H1 (cell line): ENCODE results near the gene COL2A1. TPM values are rescaled to one million over a fixed set of nuclear protein-coding genes. Genes with fewer than 3 reads are reported as not detected.

Source experiments
- CTCF ChIA-PET: fragments of 300-600 bp; sonication (Branson Sonifier 250); formaldehyde crosslinking; loops from one replicate; lab custom pipeline; 2021; ENCODE audit not compliant: partially characterized antibody; lab: Charles Lee
- POLR2A ChIA-PET: fragments of 300-600 bp; sonication (Branson Sonifier 250); formaldehyde crosslinking; loops from one replicate; lab custom pipeline; 2021; ENCODE audit warnings: inconsistent platforms; ENCODE audit not compliant: partially characterized antibody; lab: Charles Lee
- DNase-seq, 2 experiments: peaks; one replicate each; pipeline versions ENCODE4 v3.0.0 to v3.0.0-alpha.2; 2010 to 2022; ENCODE audit warnings: low spot score in 2 of 2, low read depth in 1 of 2, mixed read lengths in 1 of 2
- FAIRE-seq: peaks from 2 replicates; lab custom pipeline; 2011; peaks lifted over from hg19 to GRCh38; lab: Jason Lieb, UNC
- H2AFZ ChIP-seq: 2 replicates; pipeline ENCODE4 v1.8.1; 2012; ENCODE audit warnings: low read length, inconsistent platforms
- H2AK5ac ChIP-seq: 2 replicates; pipeline ENCODE4 v1.6.1; 2013; ENCODE audit warnings: low read depth, low read length
- H2BK120ac ChIP-seq: replicated peaks from 2 replicates; pipeline ENCODE3; 2013; ENCODE audit warnings: low read depth, low read length, inconsistent platforms
- H2BK12ac ChIP-seq: 2 replicates; pipeline ENCODE4 v1.6.1; 2013; ENCODE audit warnings: low read depth, low read length
- H2BK15ac ChIP-seq: 2 replicates; pipeline ENCODE4 v1.6.1; 2013; ENCODE audit warnings: low read length
- H2BK20ac ChIP-seq: 2 replicates; pipeline ENCODE4 v1.6.1; 2013; ENCODE audit warnings: low read length
- H2BK5ac ChIP-seq: 2 replicates; pipeline ENCODE4 v1.6.1; 2013; ENCODE audit warnings: low read depth, low read length
- H3K14ac ChIP-seq: 2 replicates; pipeline ENCODE4 v1.6.1; 2013; ENCODE audit warnings: inconsistent platforms; ENCODE audit not compliant: insufficient read length
- H3K18ac ChIP-seq: 2 replicates; pipeline ENCODE4 v1.6.1; 2013; ENCODE audit warnings: low read length; ENCODE audit errors: extremely low read depth
- H3K23ac ChIP-seq: 2 replicates; pipeline ENCODE4 v1.6.1; 2013; ENCODE audit warnings: inconsistent platforms; ENCODE audit not compliant: insufficient read length
- H3K23me2 ChIP-seq: 2 replicates; pipeline ENCODE4 v1.6.1; 2013; ENCODE audit warnings: low read depth, low read length
- H3K27ac ChIP-seq: 2 replicates; pipeline ENCODE4 v1.6.1; 2011; ENCODE audit warnings: low read depth, low read length, inconsistent platforms
- H3K27me3 ChIP-seq, 4 experiments: replicated peaks in 1 of 4; 1 replicate in 1 of 4; 2 replicates in 3 of 4; pipeline versions ENCODE4 v1.6.1 to v1.8.1; 2011 to 2013; ENCODE audit warnings: low read length in 3 of 4, mild to moderate bottlenecking in 3 of 4, inconsistent platforms in 2 of 4, mixed read lengths in 2 of 4, moderate library complexity in 1 of 4; ENCODE audit not compliant: control insufficient read depth in 3 of 4, insufficient read depth in 3 of 4; ENCODE audit errors: extremely low read depth in 1 of 4
- H3K36me3 ChIP-seq, 4 experiments: 2 replicates each; pipeline versions ENCODE4 v1.6.1 to v1.8.1; 2011 to 2013; ENCODE audit warnings: mild to moderate bottlenecking in 4 of 4, low read length in 3 of 4, moderate library complexity in 2 of 4, control low read depth in 1 of 4, inconsistent platforms in 1 of 4; ENCODE audit not compliant: insufficient read depth in 4 of 4, control insufficient read depth in 2 of 4
- H3K4ac ChIP-seq: replicated peaks from 2 replicates; pipeline ENCODE3; 2013; ENCODE audit warnings: low read length, low read depth, mixed read lengths, inconsistent platforms; ENCODE audit not compliant: insufficient read length
- H3K4me1 ChIP-seq, 4 experiments: replicated peaks in 1 of 4; 1 replicate in 1 of 4; 2 replicates in 3 of 4; pipeline versions ENCODE4 v1.6.1 to v1.8.1; 2011 to 2013; ENCODE audit warnings: low read length in 3 of 4, inconsistent platforms in 2 of 4, mixed read lengths in 1 of 4; ENCODE audit not compliant: insufficient read depth in 4 of 4, control insufficient read depth in 3 of 4
- H3K4me2 ChIP-seq, 2 experiments: 2 replicates each; pipeline versions ENCODE4 v1.6.1 to v1.8.1; 2011 to 2013; ENCODE audit warnings: low read depth in 2 of 2, low read length in 2 of 2, control low read depth in 1 of 2, inconsistent platforms in 1 of 2, mild to moderate bottlenecking in 1 of 2; ENCODE audit not compliant: insufficient read depth in 1 of 2
- H3K4me3 ChIP-seq, 4 experiments: fragments of 200-600, 300-600 bp in 1 of 4; sonication (generic), shearing (Covaris generic), sonication (Bioruptor Twin) in 1 of 4; 2 replicates each; pipeline versions ENCODE4 v1.5.1 to v1.8.1; 2011 to 2016; ENCODE audit warnings: low read length in 4 of 4, low read depth in 3 of 4, control low read depth in 2 of 4, inconsistent platforms in 2 of 4, mild to moderate bottlenecking in 2 of 4, mixed read lengths in 1 of 4, moderate library complexity in 1 of 4; ENCODE audit not compliant: insufficient read depth in 2 of 4; ENCODE audit errors: extremely low read depth in 1 of 4
- H3K56ac ChIP-seq: replicated peaks from 2 replicates; pipeline ENCODE3; 2013; ENCODE audit warnings: low read depth, mild to moderate bottlenecking, mixed read lengths, low read length, inconsistent platforms; ENCODE audit not compliant: insufficient read length
- H3K79me1 ChIP-seq: 2 replicates; pipeline ENCODE4 v1.6.1; 2013; ENCODE audit warnings: low read depth, low read length, control low read depth
- H3K79me2 ChIP-seq, 2 experiments: 2 replicates each; pipeline versions ENCODE4 v1.6.1 to v1.8.1; 2012 to 2013; ENCODE audit warnings: low read length in 2 of 2, mild to moderate bottlenecking in 2 of 2, inconsistent platforms in 1 of 2; ENCODE audit not compliant: insufficient read depth in 2 of 2, control insufficient read depth in 1 of 2
- H3K9ac ChIP-seq, 4 experiments: replicated peaks in 1 of 4; 1 replicate in 1 of 4; 2 replicates in 3 of 4; pipeline versions ENCODE4 v1.6.1 to v1.8.1; 2011 to 2013; ENCODE audit warnings: low read depth in 3 of 4, low read length in 3 of 4, control low read depth in 2 of 4, mild to moderate bottlenecking in 2 of 4, moderate library complexity in 2 of 4, inconsistent platforms in 1 of 4; ENCODE audit errors: extremely low read depth in 1 of 4
- H3K9me3 ChIP-seq, 2 experiments: 2 replicates each; pipeline versions ENCODE4 v1.6.1 to v1.8.1; 2012 to 2013; ENCODE audit warnings: mild to moderate bottlenecking in 2 of 2, moderate library complexity in 2 of 2, control low read depth in 1 of 2, inconsistent platforms in 1 of 2, low read depth in 1 of 2, low read length in 1 of 2, mixed read lengths in 1 of 2; ENCODE audit not compliant: insufficient read depth in 2 of 2
- H4K20me1 ChIP-seq, 2 experiments: replicated peaks in 1 of 2; 2 replicates each; pipeline versions ENCODE3 to v1.8.1; 2011 to 2013; ENCODE audit warnings: inconsistent platforms in 2 of 2, low read length in 2 of 2, mild to moderate bottlenecking in 1 of 2; ENCODE audit not compliant: insufficient read depth in 2 of 2, control insufficient read depth in 1 of 2
- H4K5ac ChIP-seq: 2 replicates; pipeline ENCODE4 v1.6.1; 2013; ENCODE audit warnings: low read length, low read depth, mixed read lengths, inconsistent platforms; ENCODE audit not compliant: insufficient read length
- H4K8ac ChIP-seq: 2 replicates; pipeline ENCODE4 v1.8.0; 2013; ENCODE audit warnings: mild to moderate bottlenecking, moderate library complexity, low read length, inconsistent platforms; ENCODE audit not compliant: insufficient read depth; ENCODE audit errors: extremely low read depth
- H4K91ac ChIP-seq: replicated peaks from 2 replicates; pipeline ENCODE3; 2013; ENCODE audit warnings: low read length, mixed read lengths, inconsistent platforms; ENCODE audit not compliant: insufficient read length
- CBX5 ChIP-seq: fragments of 300-800, 300-1000 bp; sonication (generic); IDR thresholded peaks from 2 replicates; pipeline ENCODE4 v1.7.1; 2016; ENCODE audit warnings: antibody characterized with exemption, low read length, low read depth
- JUND ChIP-seq: IDR thresholded peaks from 2 replicates; pipeline ENCODE4 v1.6.1; 2011; ENCODE audit warnings: mild to moderate bottlenecking, improper control_type of control experiment, low read length
- SIRT6 ChIP-seq: IDR thresholded peaks from one replicate; pipeline ENCODE4 v1.7.1; 2012; ENCODE audit warnings: low read length, inconsistent platforms
- WGBS, 2 experiments: shearing (Covaris generic) in 1 of 2; methylation state at CpG; one replicate each; pipeline versions ENCODE4 v1.1.6 to v1.1.7; 2013 to 2015; ENCODE audit warnings: low lambda C conversion rate in 2 of 2, mixed read lengths in 2 of 2, inconsistent platforms in 1 of 2, low coverage in 1 of 2, missing lambda C conversion rate in 1 of 2; ENCODE audit not compliant: insufficient replicate concordance in 2 of 2, insufficient coverage in 1 of 2, insufficient read length in 1 of 2; ENCODE audit errors: extremely low coverage in 1 of 2, missing lambda C conversion rate in 1 of 2; 5-methylcytosine and 5-hydroxymethylcytosine counted together
- polyA plus RNA-seq, 7 experiments: library from polyadenylated mRNA; depleted of rRNA in 3 of 7; stranded (reverse) in 5 of 7; unstranded in 2 of 7; fragments of >200 nt in 5 of 7; fragments of 200-250 nt in 2 of 7; gene quantifications; 1 replicate in 5 of 7; 2 replicates in 1 of 7; 4 replicates in 1 of 7; pipeline versions ENCODE4 v1.2.1 to v1.2.3, GENCODE V29; 2011 to 2013; ENCODE audit warnings: missing spikeins in 2 of 7, mixed read lengths in 2 of 7
- total RNA-seq: library from RNA; stranded (reverse); fragmentation: NEBNext Ultra II Directional; extraction: Animal tissue kit (Norgen Biotek cat#: 25700); gene quantifications from 2 replicates; pipeline ENCODE4 v1.2.1, GENCODE V29; 2021
- TF ChIP-seq, protein P1 (sequence below), 3 experiments: IDR thresholded peaks; 1 replicate in 2 of 3; 2 replicates in 1 of 3; pipeline versions ENCODE4 v1.5.1 to v1.6.1; 2011; ENCODE audit warnings: low read length in 3 of 3, mild to moderate bottlenecking in 3 of 3, inconsistent platforms in 2 of 3, low read depth in 1 of 3, moderate library complexity in 1 of 3; ENCODE audit not compliant: insufficient read depth in 1 of 3; ENCODE audit errors: control extremely low read depth in 1 of 3

The COL2A1 gene
- total and polyA plus RNA-seq, 2 of the 8 experiments (the other 6 are each of a cell fraction or from before 2014, with no cell fraction given), result 4.2 to 14.6 TPM

- Histone ChIP-seq H2BK20ac (peak overlapping the region; percentile 15; the same call in 1 of the 2 replicates), H3K27me3 (peaks cover 4 to 31% (median 23%) of the 10 kb centered on the region in 4 experiments; a peak in 6 of 7 replicates), H4K91ac (peak overlapping the region; percentile 97), H3K27ac (peak overlapping the region; percentile 59), H3K18ac (peak overlapping the region; percentile 33), H4K8ac (0 out of 2 replicates have a peak overlapping the region, but pooled peaks have one; percentile 39), H2BK12ac (peak overlapping the region; percentile 100), H4K20me1 (no peaks in the 10 kb centered on the region), H3K23ac (no peak overlapping the region), H3K9ac (no peak overlapping the region), H3K14ac (peak overlapping the region; percentile 2), H3K4me2 (peak overlapping the region; percentile 69 to 71), H3K79me1 (no peaks in the 10 kb centered on the region), H2BK15ac (peak overlapping the region; percentile 93), H2BK120ac (peak overlapping the region; percentile 34), H3K56ac (no peak overlapping the region), H4K5ac (peak overlapping the region; percentile 24), H3K4ac (peak overlapping the region; percentile 69), H3K23me2 (peaks cover 2% of the 10 kb centered on the region; the same call in 1 of the 2 replicates), H2AFZ (peak overlapping the region; percentile 15; the same call in 1 of the 2 replicates), H3K4me3 (peak overlapping the region in 1 of 4 experiments; percentile 44; a peak in 3 of 8 replicates), H3K4me1 (peaks cover 11 to 17% (median 14%) of the 10 kb centered on the region in 4 experiments), H2AK5ac (peak overlapping the region; percentile 88), H3K36me3 (no peaks in the 10 kb centered on the region), H3K9me3 (no peaks in the 10 kb centered on the region), H2BK5ac (peak overlapping the region; percentile 87; the same call in 1 of the 2 replicates), H3K79me2 (no peaks in the 10 kb centered on the region)
- WGBS, 2 experiments, result 84% methylated on average over 4 of the region's 4 CpGs; no CpG with 5 or more reads in 1 of the 2 experiments
- DNase-seq (no peak), FAIRE-seq (no peak)
- ChIA-PET POLR2A (interaction anchor here (0.7 to 1.6 kb wide), 9 partner anchors 9 to 146 kb away, joined by 3 to 8 read pairs (median 4); partner anchors contain the start of genes COL2A1 and SENP1), CTCF (interaction anchor here (1.0 to 1.6 kb wide), 5 partner anchors 10 to 87 kb away, joined by 3 read pairs; no protein-coding TSS in a partner anchor)
- TF ChIP-seq SIRT6 (no peak), JUND (no peak), CBX5 (no peak)
- TF ChIP-seq, protein P1, sequence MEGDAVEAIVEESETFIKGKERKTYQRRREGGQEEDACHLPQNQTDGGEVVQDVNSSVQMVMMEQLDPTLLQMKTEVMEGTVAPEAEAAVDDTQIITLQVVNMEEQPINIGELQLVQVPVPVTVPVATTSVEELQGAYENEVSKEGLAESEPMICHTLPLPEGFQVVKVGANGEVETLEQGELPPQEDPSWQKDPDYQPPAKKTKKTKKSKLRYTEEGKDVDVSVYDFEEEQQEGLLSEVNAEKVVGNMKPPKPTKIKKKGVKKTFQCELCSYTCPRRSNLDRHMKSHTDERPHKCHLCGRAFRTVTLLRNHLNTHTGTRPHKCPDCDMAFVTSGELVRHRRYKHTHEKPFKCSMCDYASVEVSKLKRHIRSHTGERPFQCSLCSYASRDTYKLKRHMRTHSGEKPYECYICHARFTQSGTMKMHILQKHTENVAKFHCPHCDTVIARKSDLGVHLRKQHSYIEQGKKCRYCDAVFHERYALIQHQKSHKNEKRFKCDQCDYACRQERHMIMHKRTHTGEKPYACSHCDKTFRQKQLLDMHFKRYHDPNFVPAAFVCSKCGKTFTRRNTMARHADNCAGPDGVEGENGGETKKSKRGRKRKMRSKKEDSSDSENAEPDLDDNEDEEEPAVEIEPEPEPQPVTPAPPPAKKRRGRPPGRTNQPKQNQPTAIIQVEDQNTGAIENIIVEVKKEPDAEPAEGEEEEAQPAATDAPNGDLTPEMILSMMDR (IDR thresholded peaks at IDR 0.05; ENCODE audit: control extremely low read depth in 1 of 3, insufficient read depth in 1 of 3, low read depth in 1 of 3, low read length in 3 of 3), result no peak
Measured at GRCh38 chr12:48036818-48037217, 32.5 kb upstream of the COL2A1 start.
